SH-SY5Y (cell line): ENCODE results near the gene TIAL1.

Source experiments
- GATA2 ChIP-seq: IDR thresholded peaks from 2 replicates; pipeline ENCODE4 v1.6.1; 2011; ENCODE audit warnings: mild to moderate bottlenecking, low read depth, low read length
- GATA3 ChIP-seq: IDR thresholded peaks from 2 replicates; pipeline ENCODE4 v1.6.1; 2011; ENCODE audit warnings: low read depth, mild to moderate bottlenecking, low read length, moderate library complexity

GRCh38 chr10:119536508-119537025 lies 60.2 kb downstream of the TIAL1 start:
- no peak for TF ChIP-seq GATA2
- TF ChIP-seq GATA3: no peak
